Inflammatory macrophage (primary cell): ENCODE measurements around the gene U2AF2.
A peak's percentile ranks its signal among the peaks of the same experiment; 100 is the strongest.

Experiments used
- DNase-seq, 2 donors: peaks; one replicate each; pipeline ENCODE4 v3.0.0-alpha.2; 2020 to 2022

U2AF2 gene

DNA sequence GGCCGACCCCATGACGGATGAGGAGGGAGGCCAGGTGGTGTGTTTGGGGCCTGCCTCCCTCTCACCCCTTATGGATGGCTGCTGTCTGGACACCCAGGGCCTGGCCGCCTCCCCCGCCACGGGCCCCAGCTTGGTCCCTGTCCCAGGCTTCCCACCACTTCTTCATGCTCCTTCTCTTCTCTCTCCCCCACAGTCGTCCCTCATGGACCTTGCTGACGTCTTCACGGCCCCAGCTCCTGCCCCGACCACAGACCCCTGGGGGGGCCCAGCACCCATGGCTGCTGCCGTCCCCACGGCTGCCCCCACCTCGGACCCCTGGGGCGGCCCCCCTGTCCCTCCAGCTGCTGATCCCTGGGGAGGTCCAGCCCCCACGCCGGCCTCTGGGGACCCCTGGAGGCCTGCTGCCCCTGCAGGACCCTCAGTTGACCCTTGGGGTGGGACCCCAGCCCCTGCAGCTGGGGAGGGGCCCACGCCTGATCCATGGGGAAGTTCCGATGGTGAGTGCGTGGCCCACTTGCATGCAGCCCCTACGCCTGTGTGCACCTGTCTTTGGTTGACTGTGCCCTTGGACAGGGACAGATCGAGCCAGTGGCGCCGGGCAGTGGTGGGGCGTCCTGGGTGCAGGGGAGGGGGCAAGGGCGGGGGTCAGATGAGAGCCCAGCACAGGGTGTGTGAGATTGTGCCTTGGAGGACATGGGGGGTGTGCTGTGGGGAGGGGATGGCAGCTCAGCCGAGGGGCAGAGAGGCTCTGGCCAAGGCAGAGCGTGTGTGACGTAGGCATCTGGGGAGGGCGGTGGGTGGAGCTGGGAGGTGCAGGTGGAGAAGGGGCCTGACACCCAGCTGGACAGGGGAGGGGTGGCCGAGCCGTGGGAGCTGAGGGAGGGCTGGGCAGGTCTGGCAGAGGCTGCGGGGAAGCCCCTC lies 37.0 kb downstream of the U2AF2 start:
- DNase-seq: no peak

DNA sequence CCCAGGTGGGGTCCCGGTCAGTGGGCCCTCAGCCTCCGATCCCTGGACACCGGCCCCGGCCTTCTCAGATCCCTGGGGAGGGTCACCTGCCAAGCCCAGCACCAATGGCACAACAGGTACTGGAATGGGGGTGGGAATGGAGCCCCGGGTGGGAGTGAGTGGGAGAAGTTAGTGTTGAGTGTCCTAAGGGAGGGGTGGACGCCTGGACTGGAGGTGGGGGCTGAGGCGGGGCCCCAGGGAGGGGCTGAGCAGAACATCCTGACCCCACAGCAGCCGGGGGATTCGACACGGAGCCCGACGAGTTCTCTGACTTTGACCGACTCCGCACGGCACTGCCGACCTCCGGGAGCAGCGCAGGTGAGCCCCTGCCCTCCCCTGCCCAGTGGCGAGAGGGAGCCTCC lies 37.8 kb downstream of the U2AF2 start:
- no peak for DNase-seq

DNA sequence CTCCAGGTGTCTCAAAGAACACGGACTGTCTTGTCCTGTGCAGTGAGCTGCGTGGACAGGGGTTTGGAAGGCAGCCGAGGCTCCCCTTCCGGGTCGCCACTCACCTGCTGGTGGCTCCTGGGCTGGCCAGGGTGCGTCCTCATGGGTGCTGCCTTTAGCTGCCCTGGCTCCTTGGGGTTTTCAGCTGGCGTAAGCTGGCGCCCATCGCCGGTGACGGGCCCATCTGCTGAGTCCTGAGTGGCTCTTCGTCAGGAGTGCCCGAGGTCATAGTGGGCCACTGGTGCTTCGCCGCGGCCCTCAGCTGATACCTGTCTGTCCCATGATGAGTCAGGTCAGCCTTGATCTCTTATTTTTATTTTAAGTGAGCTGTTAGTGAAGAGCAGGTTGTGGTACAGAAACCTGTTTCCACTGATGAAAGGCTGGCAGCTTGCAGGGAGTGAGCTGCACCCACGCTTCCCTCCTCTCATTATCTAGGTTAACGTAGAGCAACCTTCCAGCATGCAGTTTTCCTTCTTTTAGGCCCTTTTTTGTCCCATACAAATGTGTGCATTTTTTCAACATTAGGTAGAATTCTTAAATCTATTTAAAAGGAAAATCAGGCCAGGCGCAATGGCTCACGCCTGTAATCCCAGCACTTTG lies 38.6 kb downstream of the U2AF2 start:
- DNase-seq: no peak

DNA sequence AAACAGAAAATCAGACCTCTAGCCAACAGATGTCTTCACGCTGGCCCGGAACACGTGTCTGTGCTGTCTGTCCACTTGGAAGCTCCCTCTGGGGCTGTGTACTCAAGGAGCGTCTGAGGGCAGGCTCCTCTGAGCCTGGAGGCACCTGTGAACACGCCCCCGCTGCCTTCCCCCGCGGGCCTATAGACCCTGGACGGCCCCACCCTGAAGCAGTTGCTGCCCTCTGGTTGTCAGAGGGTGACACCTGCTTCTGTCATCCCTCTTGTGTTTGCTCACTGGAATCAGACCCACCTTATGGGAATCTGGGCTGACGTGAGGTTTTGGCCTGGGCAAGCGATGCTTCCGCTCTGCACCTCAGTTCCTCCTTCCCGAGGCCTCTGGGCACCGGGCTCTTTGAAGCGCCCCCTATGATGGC lies 39.4 kb downstream of the U2AF2 start:
- DNase-seq: no peak

DNA sequence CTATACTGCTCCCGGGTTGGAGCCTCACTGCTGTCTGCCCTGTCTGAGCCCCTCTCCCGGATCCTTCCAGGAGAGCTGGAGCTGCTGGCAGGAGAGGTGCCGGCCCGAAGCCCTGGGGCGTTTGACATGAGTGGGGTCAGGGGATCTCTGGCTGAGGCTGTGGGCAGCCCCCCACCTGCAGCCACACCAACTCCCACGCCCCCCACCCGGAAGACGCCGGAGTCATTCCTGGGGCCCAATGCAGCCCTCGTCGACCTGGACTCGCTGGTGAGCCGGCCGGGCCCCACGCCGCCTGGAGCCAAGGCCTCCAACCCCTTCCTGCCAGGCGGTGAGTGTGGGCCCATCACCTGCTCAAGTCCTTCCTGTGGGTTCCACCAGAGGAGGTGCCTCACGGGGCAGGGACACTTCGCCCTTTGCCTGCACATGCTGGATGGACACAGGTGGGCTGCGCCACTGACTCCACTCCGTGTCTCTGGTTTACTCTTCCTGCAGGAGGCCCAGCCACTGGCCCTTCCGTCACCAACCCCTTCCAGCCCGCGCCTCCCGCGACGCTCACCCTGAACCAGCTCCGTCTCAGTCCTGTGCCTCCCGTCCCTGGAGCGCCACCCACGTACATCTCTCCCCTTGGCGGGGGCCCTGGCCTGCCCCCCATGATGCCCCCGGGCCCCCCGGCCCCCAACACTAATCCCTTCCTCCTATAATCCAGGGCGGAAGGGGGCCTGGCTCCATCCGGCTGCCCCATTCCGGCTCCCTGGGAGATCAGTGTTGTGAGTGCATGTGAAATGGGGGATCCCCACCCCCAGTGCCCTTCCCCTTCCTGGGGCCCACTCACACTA lies 40.0 kb downstream of the U2AF2 start:
- DNase-seq: no peak

DNA sequence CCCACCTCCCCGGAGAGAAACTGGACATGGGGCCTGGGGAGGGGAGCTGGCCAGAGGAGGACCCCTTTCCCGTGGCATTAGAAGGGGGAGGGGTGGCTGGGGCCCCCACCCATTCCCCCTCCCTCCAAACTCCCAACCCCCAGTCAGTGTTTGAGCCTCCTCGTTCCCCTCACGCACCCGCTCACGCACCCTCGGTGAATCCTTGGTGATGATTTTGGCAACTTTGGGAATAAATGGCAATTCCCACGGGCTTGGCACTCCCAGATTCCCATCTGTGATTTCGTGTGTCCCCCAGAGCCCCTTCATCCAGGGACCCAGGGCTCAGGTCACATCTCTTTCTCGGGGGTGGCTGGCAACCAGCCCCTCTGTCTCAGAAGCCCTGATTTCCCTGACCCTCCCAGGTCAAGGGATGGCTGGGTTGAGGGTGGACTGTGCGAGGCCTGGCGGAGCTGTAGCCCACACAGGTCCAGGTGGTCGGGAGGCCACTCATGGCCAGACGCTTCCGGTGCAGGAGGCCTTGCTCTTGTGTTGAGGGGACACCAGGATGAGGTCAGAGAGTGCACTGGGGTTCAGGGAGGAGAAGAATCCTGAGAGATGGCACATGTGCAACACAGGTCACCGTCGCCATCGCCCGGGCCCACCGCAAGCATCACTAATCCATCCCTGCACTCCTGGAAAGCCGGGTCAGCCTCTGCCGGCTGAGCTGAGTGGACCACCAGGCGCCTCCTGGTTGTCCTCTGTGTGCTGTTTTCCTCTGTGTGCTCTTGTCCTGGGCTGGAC lies 40.9 kb downstream of the U2AF2 start:
- DNase-seq: no peak

DNA sequence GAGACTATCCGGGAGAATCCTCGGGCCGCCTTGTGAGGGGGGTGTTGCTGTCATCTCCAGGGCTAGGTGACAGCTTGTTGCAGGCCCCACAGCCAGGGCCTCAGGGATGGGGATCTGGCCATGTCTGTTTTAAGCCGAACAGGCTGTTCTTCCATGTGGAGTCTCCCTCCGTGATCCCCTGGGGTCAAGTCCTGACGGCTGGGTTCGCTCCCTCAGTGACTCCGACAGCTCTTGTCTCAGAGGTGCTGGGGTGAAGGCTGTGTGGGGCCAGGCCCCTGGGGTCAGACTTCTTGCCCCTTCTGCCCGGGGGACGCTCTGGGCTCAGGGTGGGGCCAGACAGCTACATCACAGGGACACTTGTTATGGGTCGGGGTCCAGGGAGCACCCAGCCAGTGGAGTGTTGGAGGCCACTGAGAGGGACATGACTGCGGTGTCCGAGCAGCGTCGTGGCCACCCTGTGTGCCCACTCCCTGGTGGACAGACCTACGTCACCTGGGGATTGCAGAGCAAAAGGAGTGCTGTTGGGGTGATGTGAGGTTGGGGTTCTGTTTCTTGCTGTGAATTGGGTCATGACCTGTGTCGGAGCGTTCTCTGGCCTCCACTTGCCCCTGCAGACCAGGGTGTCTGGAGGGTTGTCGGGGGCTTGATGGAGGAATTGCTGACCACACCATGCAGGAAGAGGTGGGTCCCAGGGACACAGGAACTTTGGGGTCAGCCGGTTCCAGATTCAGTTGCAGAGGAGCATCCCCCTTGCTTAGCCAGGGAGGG lies 41.6 kb downstream of the U2AF2 start:
- no peak for DNase-seq

DNA sequence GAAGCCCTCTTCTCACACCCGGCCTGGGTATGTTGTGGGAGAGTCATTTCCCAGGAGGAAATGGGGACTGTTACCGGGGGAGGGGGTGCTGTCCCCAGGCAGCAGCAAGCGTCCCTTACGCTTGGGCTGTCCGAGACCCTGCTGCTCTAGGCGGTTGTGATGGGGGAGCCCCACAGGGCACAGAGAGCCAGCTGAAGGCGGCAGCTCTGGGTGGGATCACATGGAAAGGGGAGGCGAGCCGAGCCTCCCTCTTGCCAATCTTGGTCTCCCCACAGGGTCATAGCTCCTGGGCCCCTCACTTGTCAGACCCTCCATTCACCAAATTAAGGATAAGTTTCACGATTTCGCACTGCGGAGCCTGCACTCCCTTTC lies 42.2 kb downstream of the U2AF2 start:
- DNase-seq: no peak

DNA sequence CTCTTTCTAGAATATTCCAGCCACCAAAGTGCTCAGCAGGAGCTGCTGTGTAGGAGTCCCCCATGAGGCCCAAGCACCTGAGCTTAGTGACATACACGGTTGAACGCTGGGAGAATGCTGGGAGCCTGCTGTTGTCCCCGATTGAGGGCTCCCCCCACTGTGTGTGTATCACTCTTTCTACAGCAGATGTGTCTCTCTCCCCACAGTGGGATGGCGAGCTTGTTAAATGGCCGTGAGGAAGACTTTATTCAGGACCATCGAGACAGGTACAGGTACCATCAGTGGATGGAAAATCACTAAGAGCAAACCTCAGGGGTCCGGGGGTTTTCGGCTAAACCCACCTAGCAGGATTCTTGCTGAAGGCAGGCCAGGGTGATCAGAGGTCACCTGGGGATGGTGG lies 42.9 kb downstream of the U2AF2 start:
- no peak for DNase-seq

DNA sequence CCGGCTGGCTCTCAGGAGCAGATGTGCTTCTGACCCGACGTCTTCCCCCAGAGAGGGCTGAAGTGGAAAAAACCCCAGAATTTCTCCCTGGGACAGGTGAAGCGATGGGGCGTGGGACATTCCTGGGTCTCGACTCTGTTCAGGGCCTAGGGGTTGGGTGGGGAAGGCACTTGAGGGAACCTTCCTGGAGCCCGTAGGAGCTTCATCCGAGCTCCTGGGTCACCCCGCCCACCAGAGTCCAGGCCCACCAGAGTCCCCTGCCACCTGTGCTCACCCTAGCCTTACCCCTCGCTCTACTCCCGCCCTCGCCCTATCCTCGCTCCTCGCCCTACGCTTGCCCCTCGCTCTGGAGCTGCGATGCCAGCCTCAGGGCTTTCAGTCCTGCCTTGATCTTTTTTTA lies 43.4 kb downstream of the U2AF2 start:
- no peak for DNase-seq

DNA sequence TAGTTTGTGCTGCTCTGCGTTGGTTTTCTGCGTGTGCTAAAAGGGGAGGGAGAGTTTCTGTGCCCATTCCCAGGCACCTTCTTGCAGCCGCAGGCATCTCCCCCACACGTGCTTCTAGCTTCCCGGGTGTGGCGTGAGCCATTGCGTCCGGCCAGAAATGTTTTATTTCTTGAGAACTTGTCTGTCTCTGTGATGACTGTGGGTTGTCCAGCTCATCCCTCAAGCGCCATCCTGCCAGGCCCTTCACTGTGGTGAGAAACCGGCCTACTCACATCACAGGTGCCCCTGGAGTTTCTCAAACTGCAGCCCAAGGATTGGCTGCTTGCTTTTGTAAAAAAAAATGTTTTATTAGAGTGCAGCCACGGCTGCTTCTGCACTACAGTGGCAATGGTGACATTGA lies 44.4 kb downstream of the U2AF2 start:
- no peak for DNase-seq

DNA sequence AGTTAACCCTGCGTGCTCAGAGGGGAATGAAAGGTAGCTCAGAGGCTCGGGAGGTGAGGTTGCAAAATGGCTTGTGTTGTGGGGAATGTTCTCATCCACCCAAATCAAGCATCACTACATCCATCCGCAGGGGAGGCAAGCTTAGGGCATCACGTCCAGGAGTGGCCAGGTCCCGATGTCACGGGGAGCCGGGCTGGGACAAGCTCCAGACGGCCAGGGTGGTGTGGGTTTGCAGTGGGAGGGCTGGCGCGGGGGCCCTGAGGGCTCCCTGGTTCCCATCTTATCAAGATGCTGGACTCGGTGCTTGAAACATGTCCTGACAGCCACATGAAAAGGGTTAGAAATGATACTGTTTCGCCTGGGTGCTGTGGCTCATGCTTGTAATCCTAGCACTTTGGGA lies 46.0 kb downstream of the U2AF2 start:
- DNase-seq: no peak

DNA sequence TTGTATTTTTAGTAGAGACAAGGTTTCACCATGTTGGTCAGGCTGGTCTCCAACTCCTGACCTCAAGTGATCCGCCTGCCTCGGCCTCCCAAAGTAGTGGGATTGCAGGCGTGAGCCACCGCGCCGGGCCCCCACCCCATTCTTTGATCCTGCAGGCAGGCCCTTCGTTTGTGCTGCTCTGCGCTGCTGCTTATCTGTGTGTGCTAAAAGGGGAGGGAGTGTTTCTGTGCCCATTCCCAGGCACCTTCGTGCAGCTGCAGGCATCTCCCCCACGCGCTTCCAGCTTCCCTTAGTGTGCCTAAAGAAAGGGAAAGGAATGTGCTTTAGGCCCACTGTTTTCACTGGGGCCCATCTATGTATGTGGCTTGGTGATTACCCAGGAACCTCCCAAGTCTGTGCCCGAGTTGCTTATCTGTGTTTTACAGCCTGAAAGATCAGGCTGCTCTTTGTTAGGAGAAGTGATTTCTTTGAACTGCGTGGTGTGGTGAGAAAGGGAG lies 47.3 kb downstream of the U2AF2 start:
- no peak for DNase-seq

DNA sequence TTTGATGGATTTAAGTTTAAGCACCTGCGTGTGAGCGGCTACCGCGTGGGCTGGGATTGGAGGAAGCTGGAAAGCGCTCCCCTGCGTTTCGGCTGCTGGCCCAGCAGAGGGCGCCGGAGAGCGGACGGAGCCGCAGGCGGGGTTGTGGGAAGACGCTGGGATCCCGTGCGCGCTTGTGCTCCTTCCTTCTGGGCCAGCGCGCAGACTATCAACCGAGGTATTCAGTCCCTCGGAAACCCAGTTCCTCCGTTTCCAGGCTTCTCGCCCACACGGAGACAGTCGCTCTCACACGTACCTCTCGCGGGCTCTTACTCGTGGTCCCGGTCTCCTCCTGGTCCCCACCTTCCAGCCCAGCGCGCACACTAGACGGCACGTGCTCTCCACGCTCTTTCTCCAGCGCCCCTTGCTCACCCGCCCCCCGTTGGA lies 49.0 kb downstream of the U2AF2 start:
- peak; percentile 47 to 51 for DNase-seq

DNA sequence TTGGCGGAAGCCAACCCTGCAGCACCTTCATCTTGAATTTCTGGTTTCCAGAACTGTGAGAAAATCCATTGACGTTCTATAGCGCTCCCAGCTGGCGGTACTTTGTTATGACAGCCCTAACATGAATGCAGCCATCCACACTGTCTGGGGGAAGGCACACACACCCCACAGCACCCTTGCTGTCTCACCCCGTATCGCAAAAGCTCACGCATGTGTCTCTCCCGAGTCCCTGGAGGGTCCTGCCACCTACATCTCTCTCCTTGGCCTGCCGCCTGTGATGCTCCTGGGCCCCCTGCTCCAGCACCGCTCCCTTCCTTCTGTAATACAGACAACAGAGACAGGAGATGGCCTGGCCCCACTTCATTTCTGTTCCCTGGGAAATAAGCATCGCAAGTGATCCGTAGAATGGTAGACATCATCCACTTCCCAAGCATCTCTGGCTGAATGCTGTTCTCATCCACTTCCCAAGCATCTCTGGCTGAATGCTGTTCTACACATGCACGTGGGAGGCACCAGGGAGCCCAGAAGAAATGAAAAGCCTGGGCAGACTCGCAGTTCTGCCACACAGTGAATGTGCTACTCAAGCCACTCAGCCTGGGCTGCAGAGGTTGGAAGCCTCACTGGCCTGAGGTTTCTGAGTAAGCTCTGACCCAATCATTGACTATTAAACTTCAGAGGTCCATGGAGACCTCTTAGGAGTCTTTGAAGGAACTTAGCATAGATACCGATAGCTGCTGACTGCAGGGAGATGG lies 49.8 kb downstream of the U2AF2 start:
- DNase-seq: no peak

DNA sequence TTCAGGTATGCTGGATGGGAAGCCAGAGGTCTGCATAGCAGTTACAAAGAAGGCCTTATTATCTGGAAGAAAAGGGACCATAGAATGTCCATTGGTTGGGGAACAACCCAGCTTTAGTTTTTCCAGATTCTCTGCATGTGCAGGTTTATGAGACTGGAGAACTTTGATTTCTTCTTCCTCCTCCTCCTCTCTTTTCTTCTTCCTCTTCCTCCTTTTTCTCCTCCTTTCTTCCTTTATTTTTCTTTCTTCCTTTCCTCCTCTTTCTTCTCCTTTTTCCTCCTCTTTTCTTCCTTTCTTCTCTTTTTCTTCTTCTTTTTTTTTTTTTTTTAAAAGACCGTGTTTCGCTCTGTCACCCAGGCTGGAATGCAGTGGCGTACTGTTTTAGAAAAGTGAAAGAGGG lies 51.1 kb downstream of the U2AF2 start:
- no peak for DNase-seq

DNA sequence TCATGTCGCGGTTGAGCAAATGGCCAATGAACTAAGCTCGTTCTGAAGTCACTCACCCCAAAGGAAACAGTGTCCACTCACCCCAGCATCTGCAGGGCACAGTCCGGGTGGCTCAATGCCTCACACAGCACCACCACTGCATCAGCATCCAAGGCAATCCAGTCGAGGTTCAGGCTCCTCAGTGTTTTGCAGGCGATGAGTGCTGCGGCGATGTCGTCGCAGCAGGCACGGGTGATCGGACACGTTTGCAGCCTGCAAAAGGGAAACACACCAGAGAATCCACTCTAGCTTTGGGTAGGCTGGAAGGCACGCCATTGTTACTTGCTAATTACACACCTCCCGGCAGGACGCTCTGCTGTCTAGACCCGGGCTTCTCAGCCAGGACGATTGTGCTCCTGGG lies 56.9 kb downstream of the U2AF2 start:
- DNase-seq: no peak

DNA sequence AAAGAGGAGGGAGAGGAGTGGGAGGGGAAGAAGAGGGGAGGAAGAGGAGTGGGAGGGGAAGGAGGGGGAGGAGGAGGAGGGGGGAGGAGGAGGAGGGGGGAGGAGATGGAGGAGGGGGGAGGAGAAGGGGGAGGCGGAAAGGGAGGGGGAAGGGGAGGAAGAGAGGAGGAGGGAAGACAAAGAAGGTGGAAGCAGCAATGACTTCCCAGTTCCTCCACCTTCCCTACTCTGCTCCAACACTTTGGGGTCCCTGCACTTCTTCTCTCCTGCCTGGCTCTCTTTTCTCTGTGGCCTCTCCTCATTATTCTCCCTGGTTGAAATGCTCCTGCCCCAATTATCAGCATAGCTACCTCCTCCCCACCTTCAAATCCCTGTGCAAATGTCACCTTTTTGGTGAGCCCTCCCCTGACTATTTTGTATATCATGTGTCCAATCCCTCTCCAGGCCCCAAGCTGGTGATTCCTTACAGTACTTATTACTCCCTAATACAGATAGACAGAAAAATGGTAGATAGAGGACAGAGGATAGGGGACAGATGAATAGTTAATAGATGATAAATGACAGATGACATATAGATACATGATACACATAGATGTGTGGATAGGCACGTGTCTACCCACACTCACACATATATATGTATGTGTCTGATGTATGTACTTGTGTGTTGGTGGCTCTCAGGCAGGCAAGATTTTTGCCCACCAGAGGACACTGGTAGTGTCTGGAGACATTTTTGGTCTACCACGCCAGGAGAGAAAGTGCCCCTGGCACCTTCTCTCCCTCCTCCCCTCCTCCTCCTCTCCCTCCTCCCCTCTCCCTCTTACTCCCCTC lies 58.2 kb downstream of the U2AF2 start:
- no peak for DNase-seq

DNA sequence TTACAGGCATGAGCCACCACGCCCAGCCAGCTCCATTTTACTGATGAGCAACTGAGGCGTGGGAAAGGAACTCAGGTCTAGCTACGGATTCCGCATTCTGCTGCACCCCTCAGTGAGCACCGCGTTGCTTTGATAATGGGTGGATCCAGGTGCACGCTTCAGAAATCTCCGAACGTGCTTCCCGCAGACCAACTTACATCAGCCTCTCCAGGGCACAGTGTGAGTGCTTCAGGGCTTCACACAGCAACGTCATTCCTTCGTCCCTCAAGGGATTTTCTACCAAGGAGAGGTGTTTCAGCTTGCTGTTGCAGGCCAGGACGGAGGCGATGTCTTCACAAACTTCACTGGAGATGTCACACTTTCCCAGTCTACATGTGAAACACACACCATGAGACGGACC lies 61.7 kb downstream of the U2AF2 start:
- DNase-seq: no peak

DNA sequence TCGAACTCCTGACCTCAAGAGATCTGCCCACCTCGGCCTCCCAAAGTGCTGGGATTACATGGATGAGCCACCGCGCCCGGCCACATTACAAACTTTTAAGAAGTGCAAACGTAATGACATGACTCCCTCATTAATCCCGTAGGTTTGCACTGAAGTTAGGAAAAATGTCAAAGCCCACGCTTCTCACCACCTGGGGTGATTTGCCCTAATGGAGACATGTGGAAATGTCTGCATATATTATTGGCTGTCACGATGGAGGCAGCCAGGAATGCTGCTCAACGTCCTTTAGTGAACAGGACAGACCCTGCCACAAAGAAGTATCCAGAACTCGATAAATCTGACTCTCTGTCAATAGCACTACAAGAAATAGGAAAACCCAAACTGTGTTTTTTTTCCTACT lies 62.4 kb downstream of the U2AF2 start:
- no peak for DNase-seq
